ENCODE results near the gene WNT3A. TPM values are rescaled to one million over a fixed set of nuclear protein-coding genes. Genes with fewer than 3 reads are reported as not detected.
"Not testable (repeated sequence)": the region's sequence is repeated elsewhere in the genome, so short reads cannot be mapped to it uniquely, and the experiment has no call there.

The WNT3A gene
- total RNA-seq, 8 experiments from 2014 or later: 0.05 to 1.3 (median 0.17) TPM; not detected in 1

DNA sequence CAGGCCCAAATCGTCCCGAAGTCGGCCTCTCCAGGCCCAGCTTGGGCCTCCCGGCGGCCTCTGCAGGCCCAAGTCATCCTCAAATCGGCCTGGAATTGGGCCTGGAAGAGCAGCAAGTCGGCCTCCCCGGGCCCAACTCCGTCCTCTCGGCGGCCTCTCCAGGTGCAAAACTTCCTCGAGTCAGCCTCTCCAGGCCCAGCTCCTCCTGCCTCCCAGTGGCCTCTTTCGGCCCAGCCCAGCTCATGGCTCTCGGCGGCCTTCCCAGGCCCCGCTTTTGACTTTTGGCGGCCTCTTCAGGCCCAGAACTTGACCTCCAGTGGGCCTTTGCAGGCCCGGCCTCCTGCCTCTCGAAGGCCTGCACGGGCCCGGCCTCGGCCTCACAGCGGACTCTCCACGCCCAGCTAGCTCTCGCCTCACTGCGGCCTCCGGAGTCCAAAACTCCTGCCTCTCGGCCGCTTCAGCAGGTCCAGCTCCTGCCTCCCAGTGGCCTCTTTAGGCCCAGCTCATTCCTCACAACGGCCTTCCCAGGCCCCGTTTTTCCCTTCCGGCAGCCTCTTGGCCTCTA, 33.0 kb upstream of the WNT3A start:
- not testable (repeated sequence) for H3K4me1 ChIP-seq (replicated peaks in 1 of 2); H3K27ac ChIP-seq; ATAC-seq (replicated peaks in 6 of 8); H3K4me3 ChIP-seq
- WGBS, 10 experiments: 30 to 100% (median 92%) methylated on average over 1 to 7 of the region's 32 CpGs; no CpG with 5 or more reads in 2 of the 10 experiments
- in situ Hi-C loops (cut with MboI; ENCODE audit: low pct_unique_long_range_greater_than_20kb in 2 of 9, low sequenced_read_pairs in 9 of 9, unreplicated experiment in 9 of 9): loop anchor here in 1 of 9 experiments (25.0 kb wide), 1 partner anchor 187 kb away; no protein-coding TSS in a partner anchor

GRCh38 chr1:227975583-227976283, 31.1 kb upstream of the WNT3A start:
- H3K4me1 ChIP-seq (replicated peaks in 1 of 2); ATAC-seq (replicated peaks in 6 of 8); H3K27ac ChIP-seq; H3K4me3 ChIP-seq; in situ Hi-C loops (cut with MboI; ENCODE audit: low pct_unique_long_range_greater_than_20kb in 2 of 9, low sequenced_read_pairs in 9 of 9, unreplicated experiment in 9 of 9): not testable (repeated sequence)
- 91 to 100% methylated on average over 1 to 9 of the region's 21 CpGs; no CpG with 5 or more reads in 8 of the 10 experiments for WGBS, 10 experiments

GRCh38 chr1:227987181-227987580, 19.6 kb upstream of the WNT3A start:
- no peak overlapping the region for H3K4me3 ChIP-seq
- in situ Hi-C loops (cut with MboI; ENCODE audit: low pct_unique_long_range_greater_than_20kb in 2 of 9, low sequenced_read_pairs in 9 of 9, unreplicated experiment in 9 of 9): no loop called here
- no peak overlapping the region for H3K27ac ChIP-seq
- no peak for ATAC-seq (replicated peaks in 6 of 8)
- H3K4me1 ChIP-seq (replicated peaks in 1 of 2): no peaks in the 10 kb centered on the region
- WGBS, 10 experiments: 35 to 89% (median 76%) methylated on average over 2 of the region's 2 CpGs

GRCh38 chr1:227994632-227995300, 12.0 kb upstream of the WNT3A start:
- H3K4me3 ChIP-seq: no peak overlapping the region
- peak in 1 of 8 experiments; percentile 23 for ATAC-seq (replicated peaks in 6 of 8)
- in situ Hi-C loops (cut with MboI; ENCODE audit: low pct_unique_long_range_greater_than_20kb in 2 of 9, low sequenced_read_pairs in 9 of 9, unreplicated experiment in 9 of 9): no loop called here
- H3K4me1 ChIP-seq (replicated peaks in 1 of 2): no peaks in the 10 kb centered on the region
- 6 to 58% (median 30%) methylated on average over 1 to 7 of the region's 7 CpGs; no CpG with 5 or more reads in 4 of the 10 experiments for WGBS, 10 experiments
- no peak overlapping the region for H3K27ac ChIP-seq

DNA sequence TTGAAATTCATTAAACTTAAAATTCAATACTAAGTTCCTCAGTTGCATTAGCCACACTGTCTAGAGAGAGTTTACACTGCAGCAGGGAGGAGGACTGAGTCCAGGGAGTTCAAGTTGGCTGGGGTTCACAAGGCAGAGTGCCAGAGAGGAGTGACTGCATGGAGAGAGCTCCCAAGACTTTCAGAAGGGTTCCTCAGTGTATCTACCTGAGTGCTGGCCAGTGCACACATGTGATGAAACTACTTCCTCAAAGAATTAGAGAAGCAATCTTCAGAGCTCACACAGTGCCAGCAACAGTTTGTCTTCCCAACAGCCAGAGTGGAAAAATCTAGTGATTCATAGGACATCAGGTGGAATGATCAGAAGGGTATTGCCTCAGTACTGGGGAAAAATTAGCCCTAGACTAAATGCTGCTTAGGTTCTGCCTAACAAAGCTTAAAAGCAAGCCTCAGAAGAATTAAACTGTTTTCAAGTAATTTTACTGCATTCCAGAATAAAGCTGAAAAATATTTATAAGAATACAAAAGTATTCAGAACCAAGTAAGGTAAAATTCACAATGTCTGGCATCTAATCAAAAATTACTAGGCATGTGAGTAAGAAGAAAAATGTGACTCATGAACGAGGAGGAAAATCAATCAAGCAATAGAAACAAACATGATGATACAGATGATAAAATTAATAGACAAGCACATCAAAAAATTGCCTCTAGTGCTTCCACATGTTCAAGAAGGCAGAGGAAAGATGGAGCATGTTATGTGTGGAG, 10.4 kb upstream of the WNT3A start:
- 0 to 10% (median 0%) methylated on average over 1 of the region's 1 CpG; no CpG with 5 or more reads in 1 of the 10 experiments for WGBS, 10 experiments
- no peak overlapping the region for H3K4me3 ChIP-seq
- no peak for ATAC-seq (replicated peaks in 6 of 8)
- in situ Hi-C loops (cut with MboI; ENCODE audit: low pct_unique_long_range_greater_than_20kb in 2 of 9, low sequenced_read_pairs in 9 of 9, unreplicated experiment in 9 of 9): no loop called here
- H3K4me1 ChIP-seq (replicated peaks in 1 of 2): no peaks in the 10 kb centered on the region
- no peak overlapping the region for H3K27ac ChIP-seq

GRCh38 chr1:227998374-227999055, 8.3 kb upstream of the WNT3A start:
- Histone ChIP-seq H3K4me3 (no peak overlapping the region), H3K4me1 (replicated peaks in 1 of 2) (no peaks in the 10 kb centered on the region), H3K27ac (no peak overlapping the region)
- WGBS, 10 experiments: 0 to 60% (median 49%) methylated on average over 1 to 6 of the region's 6 CpGs; no CpG with 5 or more reads in 2 of the 10 experiments
- in situ Hi-C loops (cut with MboI; ENCODE audit: low pct_unique_long_range_greater_than_20kb in 2 of 9, low sequenced_read_pairs in 9 of 9, unreplicated experiment in 9 of 9): no loop called here
- ATAC-seq (replicated peaks in 6 of 8): no peak

- Histone ChIP-seq H3K27ac (no peak overlapping the region), H3K4me1 (replicated peaks in 1 of 2) (no peaks in the 10 kb centered on the region), H3K4me3 (no peak overlapping the region)
- in situ Hi-C loops (cut with MboI; ENCODE audit: low pct_unique_long_range_greater_than_20kb in 2 of 9, low sequenced_read_pairs in 9 of 9, unreplicated experiment in 9 of 9): no loop called here
- WGBS, 10 experiments: 0 to 36% (median 14%) methylated on average over 1 to 7 of the region's 7 CpGs; no CpG with 5 or more reads in 2 of the 10 experiments
- ATAC-seq (replicated peaks in 6 of 8): peak; percentile 66 to 100 (median 88)
Observed at GRCh38 chr1:227999056-227999930, 7.5 kb upstream of the WNT3A start.

DNA sequence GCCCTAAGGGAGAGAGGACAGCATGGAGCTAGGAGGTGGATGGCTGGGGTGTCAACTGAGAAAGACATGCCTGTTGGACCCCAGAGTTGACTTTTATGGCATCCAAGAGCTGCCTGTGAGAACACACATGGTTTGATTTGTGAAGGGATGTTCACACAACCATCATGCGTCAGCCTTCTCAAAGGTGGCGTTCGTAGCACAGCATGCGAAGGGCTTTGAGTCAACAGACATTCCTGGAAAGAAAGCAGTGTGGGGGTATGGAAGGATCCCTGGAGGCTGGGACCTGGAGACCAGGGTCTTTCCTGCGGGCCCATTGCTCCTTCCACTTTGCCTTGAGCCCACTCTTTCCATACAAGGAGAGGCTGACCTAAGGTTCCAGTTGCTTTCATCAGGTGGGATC, 6.4 kb upstream of the WNT3A start:
- Histone ChIP-seq H3K4me3 (no peak overlapping the region), H3K27ac (no peak overlapping the region), H3K4me1 (replicated peaks in 1 of 2) (peaks cover 5 to 11% of the 10 kb centered on the region in 2 donors)
- in situ Hi-C loops (cut with MboI; ENCODE audit: low pct_unique_long_range_greater_than_20kb in 2 of 9, low sequenced_read_pairs in 9 of 9, unreplicated experiment in 9 of 9): no loop called here
- ATAC-seq (replicated peaks in 6 of 8): no peak
- 33 to 94% (median 86%) methylated on average over 1 to 5 of the region's 5 CpGs; no CpG with 5 or more reads in 3 of the 10 experiments for WGBS, 10 experiments

- ATAC-seq (replicated peaks in 6 of 8): no peak
- peaks cover 5 to 13% of the 10 kb centered on the region in 2 donors for H3K4me1 ChIP-seq (replicated peaks in 1 of 2)
- 10 to 75% (median 49%) methylated on average over 2 to 11 of the region's 13 CpGs; no CpG with 5 or more reads in 2 of the 10 experiments for WGBS, 10 experiments
- no peak overlapping the region for H3K4me3 ChIP-seq
- in situ Hi-C loops (cut with MboI; ENCODE audit: low pct_unique_long_range_greater_than_20kb in 2 of 9, low sequenced_read_pairs in 9 of 9, unreplicated experiment in 9 of 9): no loop called here
- H3K27ac ChIP-seq: no peak overlapping the region
Observed at GRCh38 chr1:228000836-228001563, 5.8 kb upstream of the WNT3A start.

DNA sequence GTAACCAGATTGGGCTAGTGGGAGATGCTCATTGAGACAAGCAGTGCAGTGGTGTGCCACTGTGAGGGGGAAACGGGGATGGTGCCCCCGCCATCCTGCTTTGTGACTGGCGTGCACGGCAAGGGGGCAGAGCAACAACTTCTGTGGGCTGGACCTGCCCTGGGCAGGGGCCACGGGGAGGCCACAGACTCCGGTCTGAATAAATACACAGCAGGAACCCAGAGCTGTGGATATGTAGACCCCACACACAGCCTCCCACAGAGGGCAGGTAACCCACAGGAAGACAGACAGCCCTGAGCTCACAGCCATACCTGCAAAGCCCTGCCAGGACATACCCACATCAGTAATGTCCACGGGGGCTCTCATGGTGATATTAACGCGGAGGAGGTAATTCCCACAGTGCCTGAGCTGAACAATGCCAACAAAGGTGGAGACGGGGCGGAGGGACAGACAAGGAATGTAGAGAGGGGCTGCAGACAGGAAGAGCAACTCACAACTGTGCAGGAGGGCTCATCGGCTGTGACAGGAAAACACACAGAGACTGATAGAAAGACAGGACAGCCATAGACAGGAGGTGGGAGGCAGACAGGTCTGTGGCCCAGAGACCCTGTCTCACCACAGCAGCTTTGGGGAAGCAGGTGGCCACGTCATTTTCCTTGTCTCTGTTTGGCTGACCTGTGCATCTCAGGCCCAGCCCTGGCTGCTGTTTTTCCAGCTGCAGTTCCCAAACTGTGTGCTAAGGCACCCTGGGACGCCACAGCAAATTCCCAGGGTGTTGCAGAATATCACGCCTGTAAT, 4.9 kb upstream of the WNT3A start:
- Histone ChIP-seq H3K4me1 (replicated peaks in 1 of 2) (peaks cover 5 to 17% of the 10 kb centered on the region in 2 donors), H3K27ac (no peak overlapping the region), H3K4me3 (no peak overlapping the region)
- WGBS, 10 experiments: 0 to 74% (median 63%) methylated on average over 1 to 12 of the region's 15 CpGs; no CpG with 5 or more reads in 4 of the 10 experiments
- ATAC-seq (replicated peaks in 6 of 8): no peak
- in situ Hi-C loops (cut with MboI; ENCODE audit: low pct_unique_long_range_greater_than_20kb in 2 of 9, low sequenced_read_pairs in 9 of 9, unreplicated experiment in 9 of 9): no loop called here

DNA sequence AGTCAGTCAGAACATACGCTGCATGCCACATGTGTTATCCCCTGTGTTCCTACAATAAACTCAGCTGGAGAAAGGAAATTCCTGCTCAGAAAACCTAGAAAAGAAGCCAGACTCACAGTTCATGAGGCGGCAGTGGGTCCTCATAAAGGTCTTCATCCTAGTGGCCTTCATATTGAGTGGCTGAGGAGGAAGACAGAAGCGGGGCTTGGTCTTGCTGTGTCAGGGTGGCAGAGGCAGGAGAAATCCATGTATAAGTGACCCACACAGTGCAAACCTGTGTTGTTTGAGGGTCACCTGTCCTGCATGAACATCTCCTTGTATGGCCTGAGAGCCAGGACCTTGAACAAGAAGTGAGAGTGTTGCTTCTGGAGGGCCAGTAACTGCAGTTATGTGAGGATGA, 4.0 kb upstream of the WNT3A start:
- Histone ChIP-seq H3K4me1 (replicated peaks in 1 of 2) (peaks cover 5 to 24% of the 10 kb centered on the region in 2 donors), H3K27ac (no peak overlapping the region), H3K4me3 (no peak overlapping the region)
- in situ Hi-C loops (cut with MboI; ENCODE audit: low pct_unique_long_range_greater_than_20kb in 2 of 9, low sequenced_read_pairs in 9 of 9, unreplicated experiment in 9 of 9): no loop called here
- 34 to 87% (median 72%) methylated on average over 1 to 3 of the region's 3 CpGs; no CpG with 5 or more reads in 2 of the 10 experiments for WGBS, 10 experiments
- ATAC-seq (replicated peaks in 6 of 8): no peak
